Transverse colon (tissue), 4 donors: ENCODE results near the gene SMIM27.

Source experiments
- CTCF ChIP-seq, 5 experiments: fragments of 200-600 bp in 3 of 5; fragments of 450-650 bp in 2 of 5; sonication (generic) in 3 of 5; IDR thresholded peaks; 1 replicate in 2 of 5; 2 replicates in 3 of 5; pipeline ENCODE4 v1.5.1; 2016 to 2017; ENCODE audit warnings: antibody characterized with exemption in 5 of 5, inconsistent platforms in 3 of 5, mild to moderate bottlenecking in 2 of 5, moderate library complexity in 1 of 5
- POLR2A ChIP-seq: fragments of 450-650 bp; IDR thresholded peaks from one replicate; pipeline ENCODE4 v1.6.1; 2016; ENCODE audit warnings: antibody characterized with exemption, mild to moderate bottlenecking, moderate library complexity
- POLR2AphosphoS5 ChIP-seq, 3 donors: sonication (generic); formaldehyde crosslinking; IDR thresholded peaks; one replicate each; pipeline ENCODE4 v1.6.1; 2016; ENCODE audit warnings: antibody characterized with exemption in 3 of 3

GRCh38 chr9:32596936-32597335 is 44.8 kb downstream of the SMIM27 start:
- TF ChIP-seq CTCF (IDR thresholded peaks at IDR 0.05) (no peak), POLR2AphosphoS5 (IDR thresholded peaks at IDR 0.05) (no peak), POLR2A (no peak)
